ENCODE results near the gene ILF2. TPM values are rescaled to one million over a fixed set of nuclear protein-coding genes. Genes with fewer than 3 reads are reported as not detected.

Gene ILF2
- total RNA-seq, 4 donors from 2014 or later = 43.6 to 102 (median 64.7) TPM

GRCh38 chr1:153636312-153636711 lies 34.5 kb downstream of the ILF2 start:
- Histone ChIP-seq H3K9me3 (no peaks in the 10 kb centered on the region), H3K27me3 (peaks cover 0 to 4% (median 0%) of the 10 kb centered on the region in 4 donors), H3K36me3 (peaks cover 46 to 58% (median 52%) of the 10 kb centered on the region in 4 donors), H3K4me3 (no peak overlapping the region), H3K4me1 (peaks cover 57 to 65% (median 60%) of the 10 kb centered on the region in 4 donors), H3K27ac (replicated peaks in 1 of 4) (peak overlapping the region in 2 of 4 donors; percentile 48 to 98)
- WGBS = 91% methylated on average over 9 of the region's 9 CpGs
- intact Hi-C loops (cut with DNase I) = no loop called here
- no peak for DNase-seq (ENCODE audit: extremely low spot score)
- no peak for TF ChIP-seq EP300 (IDR thresholded peaks at IDR 0.05)
- TF ChIP-seq, protein P1, sequence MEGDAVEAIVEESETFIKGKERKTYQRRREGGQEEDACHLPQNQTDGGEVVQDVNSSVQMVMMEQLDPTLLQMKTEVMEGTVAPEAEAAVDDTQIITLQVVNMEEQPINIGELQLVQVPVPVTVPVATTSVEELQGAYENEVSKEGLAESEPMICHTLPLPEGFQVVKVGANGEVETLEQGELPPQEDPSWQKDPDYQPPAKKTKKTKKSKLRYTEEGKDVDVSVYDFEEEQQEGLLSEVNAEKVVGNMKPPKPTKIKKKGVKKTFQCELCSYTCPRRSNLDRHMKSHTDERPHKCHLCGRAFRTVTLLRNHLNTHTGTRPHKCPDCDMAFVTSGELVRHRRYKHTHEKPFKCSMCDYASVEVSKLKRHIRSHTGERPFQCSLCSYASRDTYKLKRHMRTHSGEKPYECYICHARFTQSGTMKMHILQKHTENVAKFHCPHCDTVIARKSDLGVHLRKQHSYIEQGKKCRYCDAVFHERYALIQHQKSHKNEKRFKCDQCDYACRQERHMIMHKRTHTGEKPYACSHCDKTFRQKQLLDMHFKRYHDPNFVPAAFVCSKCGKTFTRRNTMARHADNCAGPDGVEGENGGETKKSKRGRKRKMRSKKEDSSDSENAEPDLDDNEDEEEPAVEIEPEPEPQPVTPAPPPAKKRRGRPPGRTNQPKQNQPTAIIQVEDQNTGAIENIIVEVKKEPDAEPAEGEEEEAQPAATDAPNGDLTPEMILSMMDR (IDR thresholded peaks at IDR 0.05) = no peak
- TF ChIP-seq POLR2AphosphoS5 (IDR thresholded peaks at IDR 0.05) = no peak
- no peak for TF ChIP-seq POLR2A (IDR thresholded peaks at IDR 0.05; ENCODE audit: low read depth)

- intact Hi-C loops (cut with DNase I) = no loop called here
- peak overlapping the region in 3 of 4 donors; percentile 98 to 100 (median 98) for H3K27ac ChIP-seq (replicated peaks in 1 of 4)
- peaks cover 43 to 54% (median 48%) of the 10 kb centered on the region in 4 donors for H3K36me3 ChIP-seq
Observed at GRCh38 chr1:153635872-153636271, 34.9 kb downstream of the ILF2 start.

DNA sequence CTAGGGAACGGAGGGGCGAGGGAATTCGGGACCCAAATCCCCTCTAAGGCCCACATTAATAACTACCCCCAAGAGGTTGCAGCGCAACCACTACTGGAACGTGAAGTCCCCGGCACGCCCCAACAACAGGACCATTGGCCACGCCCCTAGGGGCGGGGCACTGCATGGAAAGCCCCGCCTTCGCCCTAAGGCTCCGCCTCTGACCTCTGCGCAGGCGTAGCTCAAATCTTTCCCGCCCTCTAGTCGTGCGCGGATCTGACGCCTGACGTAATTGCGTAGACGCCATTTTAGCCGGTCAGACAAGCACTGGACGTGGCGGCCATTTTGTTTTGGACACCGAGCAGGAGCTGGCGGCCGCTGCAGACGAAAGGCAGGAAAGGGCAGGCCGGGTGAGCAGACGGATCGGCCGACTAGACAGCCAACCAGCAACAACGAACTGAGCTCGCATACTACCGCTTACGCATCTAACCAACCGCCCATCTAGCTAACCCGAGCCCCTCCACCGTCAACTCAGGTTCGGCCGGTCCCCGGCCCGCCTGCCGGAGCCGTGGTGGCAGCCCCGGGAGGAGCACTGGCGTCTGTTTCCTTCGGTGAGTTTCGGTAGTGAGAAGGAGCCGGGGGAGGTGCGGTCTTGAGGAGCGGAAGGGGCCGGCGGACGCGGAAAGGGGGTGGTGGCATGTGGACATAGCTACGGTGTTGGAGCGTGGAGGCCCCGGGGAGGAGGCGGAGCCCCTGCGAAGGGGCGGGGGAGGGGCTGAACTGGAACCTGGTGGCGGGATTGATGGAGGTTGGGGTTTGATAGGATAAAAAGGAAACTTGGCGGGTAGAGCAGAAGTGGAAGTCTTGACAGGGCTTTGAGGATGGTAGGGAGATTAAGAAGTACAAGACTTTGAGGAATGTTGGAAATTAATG lies 36.8 kb downstream of the ILF2 start, which contains the start of gene CHTOP:
Gene CHTOP, plus strand, starts transcription at position 313 of the 912 bp plus-strand sequence. CDS start 2,523 bp downstream, outside the sequence.
- intact Hi-C loops (cut with DNase I) = no loop called here
- TF ChIP-seq, protein P1 (IDR thresholded peaks at IDR 0.05) = peak in 1 of 3 experiments; percentile 14
- no peak for TF ChIP-seq EP300 (IDR thresholded peaks at IDR 0.05)
- TF ChIP-seq POLR2A (IDR thresholded peaks at IDR 0.05; ENCODE audit: low read depth) = peak; percentile 31
- TF ChIP-seq POLR2AphosphoS5 (IDR thresholded peaks at IDR 0.05) = peak; percentile 95 to 98
- DNase-seq (ENCODE audit: extremely low spot score) = peak; percentile 99
- H3K27me3 ChIP-seq = peaks cover 0 to 4% (median 0%) of the 10 kb centered on the region in 4 donors
- H3K27ac ChIP-seq (replicated peaks in 1 of 4) = peak within 1 kb of the TSS; percentile 98 to 100 (median 98)
- WGBS = 1% methylated on average over 25 of the region's 65 CpGs
- H3K9me3 ChIP-seq = no peaks in the 10 kb centered on the region
- H3K36me3 ChIP-seq = peaks cover 25 to 35% (median 29%) of the 10 kb centered on the region in 4 donors
- peak within 1 kb of the TSS; percentile 74 to 97 (median 87) for H3K4me3 ChIP-seq
- peaks cover 49 to 63% (median 59%) of the 10 kb centered on the region in 4 donors for H3K4me1 ChIP-seq

More at GRCh38 chr1:153635872-153636271, 34.9 kb downstream of the ILF2 start:
- no peak for DNase-seq (ENCODE audit: extremely low spot score)
- H3K9me3 ChIP-seq = no peaks in the 10 kb centered on the region
- H3K27me3 ChIP-seq = peaks cover 0 to 4% (median 0%) of the 10 kb centered on the region in 4 donors
- 83% methylated on average over 7 of the region's 7 CpGs for WGBS
- peak overlapping the region; percentile 74 to 97 (median 87) for H3K4me3 ChIP-seq
- TF ChIP-seq POLR2AphosphoS5 (IDR thresholded peaks at IDR 0.05) = no peak
- no peak for TF ChIP-seq EP300 (IDR thresholded peaks at IDR 0.05)
- TF ChIP-seq, protein P1 (IDR thresholded peaks at IDR 0.05) = no peak
- TF ChIP-seq POLR2A (IDR thresholded peaks at IDR 0.05; ENCODE audit: low read depth) = no peak
- peaks cover 52 to 62% (median 57%) of the 10 kb centered on the region in 4 donors for H3K4me1 ChIP-seq

DNA sequence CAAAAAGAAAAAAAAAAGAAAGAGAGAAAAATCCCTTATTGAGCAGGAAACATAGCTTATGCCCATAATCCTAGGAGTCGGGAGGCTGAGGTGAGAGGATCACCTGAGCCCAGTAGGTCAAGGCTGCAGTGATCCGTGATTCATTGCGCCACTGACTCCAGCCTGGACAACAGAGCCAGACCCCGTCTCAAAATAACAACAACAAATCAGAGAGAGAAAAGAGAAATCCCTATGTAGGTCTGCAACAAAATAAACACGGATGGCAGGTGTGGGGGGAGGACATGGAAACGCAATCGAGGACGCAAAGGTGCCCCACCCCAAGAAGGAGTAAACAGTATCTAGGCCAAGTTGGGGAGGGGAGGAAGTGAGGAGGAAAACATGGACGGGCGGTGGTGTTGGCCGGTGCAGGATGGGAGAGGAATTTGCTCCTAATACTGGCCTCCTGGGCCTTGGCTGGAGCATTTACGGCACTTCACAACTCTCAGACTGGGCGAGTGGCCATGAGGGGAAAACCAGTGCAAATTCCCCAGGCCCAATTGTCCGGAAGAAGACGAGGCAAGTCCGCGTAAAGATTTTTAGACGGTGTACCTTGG lies 37.5 kb downstream of the ILF2 start:
- intact Hi-C loops (cut with DNase I) = no loop called here
- no peaks in the 10 kb centered on the region for H3K9me3 ChIP-seq
- H3K36me3 ChIP-seq = peaks cover 18 to 28% (median 22%) of the 10 kb centered on the region in 4 donors
- DNase-seq (ENCODE audit: extremely low spot score) = no peak
- WGBS = 58% methylated on average over 14 of the region's 18 CpGs
- H3K4me3 ChIP-seq = peak overlapping the region; percentile 74 to 97 (median 87)
- TF ChIP-seq POLR2A (IDR thresholded peaks at IDR 0.05; ENCODE audit: low read depth) (no peak), EP300 (IDR thresholded peaks at IDR 0.05) (no peak), POLR2AphosphoS5 (IDR thresholded peaks at IDR 0.05) (no peak)
- TF ChIP-seq, protein P1 (IDR thresholded peaks at IDR 0.05) = no peak
- peaks cover 46 to 64% (median 60%) of the 10 kb centered on the region in 4 donors for H3K4me1 ChIP-seq
- peaks cover 0 to 4% (median 0%) of the 10 kb centered on the region in 4 donors for H3K27me3 ChIP-seq
- peak overlapping the region; percentile 98 to 100 (median 98) for H3K27ac ChIP-seq (replicated peaks in 1 of 4)

Measured in esophagus muscularis mucosa (tissue), 4 donors.